Fibroblast of skin of left biceps (primary cell): ENCODE results near the gene ACOXL.

ENCODE experiments used
- DNase-seq, 2 experiments: peaks; one replicate each; pipeline ENCODE4 v3.0.0-alpha.2; 2013; ENCODE audit warnings: low read depth in 2 of 2

ACOXL gene

GRCh38 chr2:110875384-110875725, 143.0 kb downstream of the ACOXL start:
- no peak for DNase-seq

- DNase-seq, result no peak
Measured at GRCh38 chr2:110876167-110876999, 144.0 kb downstream of the ACOXL start.

- DNase-seq, result no peak
Measured at GRCh38 chr2:110877031-110877827, 144.9 kb downstream of the ACOXL start.

- no peak for DNase-seq
Measured at GRCh38 chr2:110878150-110878549, 145.8 kb downstream of the ACOXL start.

GRCh38 chr2:110881908-110882307, 149.5 kb downstream of the ACOXL start:
- DNase-seq, result no peak

- DNase-seq, result no peak
Measured at GRCh38 chr2:110883406-110883805, 151.0 kb downstream of the ACOXL start.

GRCh38 chr2:110885256-110885655, 152.9 kb downstream of the ACOXL start:
- DNase-seq, result no peak

- DNase-seq, result no peak
Measured at GRCh38 chr2:110886826-110887573, 154.6 kb downstream of the ACOXL start.

GRCh38 chr2:110888411-110888810, 156.0 kb downstream of the ACOXL start:
- DNase-seq, result no peak

- no peak for DNase-seq
Measured at GRCh38 chr2:110891626-110892025, 159.3 kb downstream of the ACOXL start.

GRCh38 chr2:110896226-110896625, 163.9 kb downstream of the ACOXL start:
- DNase-seq, result no peak

- DNase-seq, result no peak
Measured at GRCh38 chr2:110897966-110898365, 165.6 kb downstream of the ACOXL start.

GRCh38 chr2:110900191-110900590, 167.8 kb downstream of the ACOXL start:
- DNase-seq, result no peak

GRCh38 chr2:110903548-110903947, 171.2 kb downstream of the ACOXL start:
- DNase-seq, result no peak

- no peak for DNase-seq
Measured at GRCh38 chr2:110904116-110904778, 171.9 kb downstream of the ACOXL start.

- DNase-seq, result no peak
Measured at GRCh38 chr2:110904779-110905148, 172.4 kb downstream of the ACOXL start.

- DNase-seq, result no peak
Measured at GRCh38 chr2:110905217-110905616, 172.8 kb downstream of the ACOXL start.

GRCh38 chr2:110906613-110907298, 174.4 kb downstream of the ACOXL start:
- no peak for DNase-seq

GRCh38 chr2:110909501-110909900, 177.1 kb downstream of the ACOXL start:
- no peak for DNase-seq

GRCh38 chr2:110910423-110910822, 178.1 kb downstream of the ACOXL start:
- no peak for DNase-seq

GRCh38 chr2:110919738-110920137, 187.4 kb downstream of the ACOXL start:
- DNase-seq, result no peak
